ENCODE data around the gene OLIG1.

OLIG1 gene

DNA sequence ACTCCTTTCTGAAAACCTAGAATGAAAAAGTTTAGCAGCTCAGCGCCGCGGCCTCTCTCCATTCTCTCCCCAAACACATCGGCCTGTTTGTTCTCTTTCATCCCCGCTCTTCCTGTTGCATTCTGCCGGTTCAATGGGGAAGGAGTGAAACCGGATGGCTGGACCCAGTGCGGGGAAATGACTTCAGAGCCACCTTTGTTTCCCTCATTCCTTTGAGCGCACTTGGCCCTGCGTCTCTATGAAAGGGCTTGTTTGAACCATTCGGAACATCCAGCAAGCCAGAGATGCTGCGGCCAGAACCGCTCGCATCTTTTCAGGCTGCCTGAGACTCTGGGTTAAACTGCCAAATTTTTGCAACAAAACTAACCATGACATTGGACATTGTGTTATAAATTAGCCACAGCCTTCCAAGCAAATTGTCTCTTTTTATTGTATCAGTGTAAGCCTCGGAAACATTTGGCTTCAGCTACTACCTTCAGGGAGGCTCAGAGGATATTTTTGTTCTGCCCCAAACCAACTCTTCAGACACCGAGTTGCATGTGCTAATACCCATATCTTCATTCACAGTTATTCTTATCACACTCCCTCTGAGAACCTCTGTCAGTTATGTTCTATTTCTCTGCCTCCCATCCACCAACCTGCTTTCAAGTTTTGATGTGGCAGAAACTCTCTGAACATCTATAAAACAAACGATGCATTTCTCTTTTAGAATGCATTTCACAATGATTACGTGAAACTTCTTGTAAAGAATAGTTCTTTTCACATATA, 5.1 kb upstream of the OLIG1 start:
- H3K27ac Mint-ChIP-seq = no peak overlapping the region
- H3K27me3 Mint-ChIP-seq = peaks cover 36% of the 10 kb centered on the region
- H3K4me1 Mint-ChIP-seq (ENCODE audit: low read depth) = peaks cover 6% of the 10 kb centered on the region
- peaks cover 2% of the 10 kb centered on the region for H3K36me3 Mint-ChIP-seq
- no peak overlapping the region for H3K4me3 Mint-ChIP-seq
- H3K9me3 Mint-ChIP-seq (ENCODE audit: low read depth) = no peaks in the 10 kb centered on the region

- H3K27ac Mint-ChIP-seq = no peak overlapping the region
- peaks cover 2% of the 10 kb centered on the region for H3K36me3 Mint-ChIP-seq
- H3K4me3 Mint-ChIP-seq = no peak overlapping the region
- no peaks in the 10 kb centered on the region for H3K9me3 Mint-ChIP-seq (ENCODE audit: low read depth)
- H3K4me1 Mint-ChIP-seq (ENCODE audit: low read depth) = peaks cover 10% of the 10 kb centered on the region
- peaks cover 42% of the 10 kb centered on the region for H3K27me3 Mint-ChIP-seq
Measured at GRCh38 chr21:33067043-33067442, 2.9 kb upstream of the OLIG1 start.

DNA sequence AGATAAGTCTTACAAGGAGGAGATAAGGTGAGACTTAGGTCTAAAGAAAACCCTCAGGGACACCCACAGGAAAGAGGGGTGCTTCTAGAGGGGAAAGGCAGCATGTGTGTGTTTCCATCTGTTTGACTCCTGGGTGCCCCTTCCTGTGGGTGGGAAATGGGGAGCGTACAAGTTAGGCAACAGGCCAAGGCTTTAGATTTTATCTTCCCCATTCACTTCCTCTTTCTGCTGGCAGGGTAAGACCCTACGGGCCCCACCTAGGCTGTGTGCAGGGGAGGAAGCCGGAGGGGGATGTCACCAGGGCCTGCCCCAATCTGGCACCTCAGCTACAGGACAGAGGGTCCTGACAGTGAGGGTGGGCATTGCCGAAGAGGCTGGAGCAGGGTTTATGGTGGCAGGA, 2.5 kb upstream of the OLIG1 start:
- no peaks in the 10 kb centered on the region for H3K9me3 Mint-ChIP-seq (ENCODE audit: low read depth)
- peaks cover 2% of the 10 kb centered on the region for H3K36me3 Mint-ChIP-seq
- no peak overlapping the region for H3K4me3 Mint-ChIP-seq
- H3K4me1 Mint-ChIP-seq (ENCODE audit: low read depth) = peaks cover 12% of the 10 kb centered on the region
- H3K27ac Mint-ChIP-seq = no peak overlapping the region
- peaks cover 45% of the 10 kb centered on the region for H3K27me3 Mint-ChIP-seq

DNA sequence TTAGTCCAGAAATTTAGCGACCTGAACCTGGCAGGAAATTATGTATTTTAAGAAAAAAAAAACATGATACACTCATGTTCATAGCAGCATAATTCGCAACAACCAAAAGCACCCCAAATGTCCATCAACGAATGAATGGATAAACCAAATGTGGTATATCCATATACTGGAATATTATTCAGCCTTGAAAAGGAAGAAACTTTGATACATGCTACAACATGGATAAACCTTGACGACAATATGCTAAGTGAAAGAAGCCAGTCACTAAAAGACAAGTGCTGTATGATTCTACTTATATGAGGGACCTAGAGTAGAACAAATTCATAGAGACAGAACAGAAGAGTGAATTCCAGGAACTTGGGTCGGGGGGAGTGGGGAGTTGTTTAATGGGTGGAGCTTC, 698 bp upstream of the OLIG1 start:
- Mint-ChIP-seq H3K27ac (no peak overlapping the region), H3K9me3 (ENCODE audit: low read depth) (no peaks in the 10 kb centered on the region), H3K4me3 (peak overlapping the region; percentile 60), H3K36me3 (peaks cover 2% of the 10 kb centered on the region), H3K27me3 (peaks cover 46% of the 10 kb centered on the region), H3K4me1 (ENCODE audit: low read depth) (peaks cover 12% of the 10 kb centered on the region)

DNA sequence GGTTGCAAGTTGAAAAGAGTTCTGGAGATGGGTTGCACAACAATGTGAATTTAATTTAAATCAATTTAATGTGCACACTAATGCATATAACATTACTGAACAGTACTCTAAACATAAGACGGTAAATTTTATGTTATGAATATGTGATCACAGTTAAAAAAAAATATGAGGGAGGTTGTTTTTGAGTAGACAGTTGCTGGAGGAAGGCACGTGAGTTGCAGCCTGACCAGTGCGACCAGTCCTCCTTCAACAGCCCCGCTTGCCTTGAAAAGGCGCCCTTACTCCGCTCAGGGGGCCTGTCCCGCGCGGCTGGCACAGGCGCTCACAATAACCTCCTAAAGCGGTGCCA, 322 bp upstream of the OLIG1 start:
- Mint-ChIP-seq H3K9me3 (ENCODE audit: low read depth) (no peaks in the 10 kb centered on the region), H3K4me3 (peak overlapping the region; percentile 60), H3K27me3 (peaks cover 48% of the 10 kb centered on the region)

DNA sequence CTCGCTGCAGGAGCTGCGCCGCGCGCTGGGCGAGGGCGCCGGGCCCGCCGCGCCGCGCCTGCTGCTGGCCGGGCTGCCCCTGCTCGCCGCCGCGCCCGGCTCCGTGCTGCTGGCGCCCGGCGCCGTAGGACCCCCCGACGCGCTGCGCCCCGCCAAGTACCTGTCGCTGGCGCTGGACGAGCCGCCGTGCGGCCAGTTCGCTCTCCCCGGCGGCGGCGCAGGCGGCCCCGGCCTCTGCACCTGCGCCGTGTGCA, 730 bp downstream of the OLIG1 start:
- no peak overlapping the region for H3K4me3 Mint-ChIP-seq
- H3K9me3 Mint-ChIP-seq (ENCODE audit: low read depth) = no peaks in the 10 kb centered on the region
- H3K27ac Mint-ChIP-seq = no peak overlapping the region
- peaks cover 2% of the 10 kb centered on the region for H3K36me3 Mint-ChIP-seq
- H3K4me1 Mint-ChIP-seq (ENCODE audit: low read depth) = peaks cover 12% of the 10 kb centered on the region
- peaks cover 44% of the 10 kb centered on the region for H3K27me3 Mint-ChIP-seq

More for the DNA sequence above, 322 bp upstream of the OLIG1 start:
- peaks cover 12% of the 10 kb centered on the region for H3K4me1 Mint-ChIP-seq (ENCODE audit: low read depth)
- H3K27ac Mint-ChIP-seq = no peak overlapping the region
- H3K36me3 Mint-ChIP-seq = peaks cover 2% of the 10 kb centered on the region

GRCh38 chr21:33070998-33071769, 1.2 kb downstream of the OLIG1 start:
- H3K4me3 Mint-ChIP-seq = peak overlapping the region; percentile 78
- H3K4me1 Mint-ChIP-seq (ENCODE audit: low read depth) = peaks cover 12% of the 10 kb centered on the region
- H3K27ac Mint-ChIP-seq = no peak overlapping the region
- H3K9me3 Mint-ChIP-seq (ENCODE audit: low read depth) = no peaks in the 10 kb centered on the region
- peaks cover 2% of the 10 kb centered on the region for H3K36me3 Mint-ChIP-seq
- H3K27me3 Mint-ChIP-seq = peaks cover 40% of the 10 kb centered on the region

GRCh38 chr21:33071770-33072306, 1.9 kb downstream of the OLIG1 start:
- peaks cover 2% of the 10 kb centered on the region for H3K36me3 Mint-ChIP-seq
- peak overlapping the region; percentile 78 for H3K4me3 Mint-ChIP-seq
- H3K9me3 Mint-ChIP-seq (ENCODE audit: low read depth) = no peaks in the 10 kb centered on the region
- peaks cover 35% of the 10 kb centered on the region for H3K27me3 Mint-ChIP-seq
- no peak overlapping the region for H3K27ac Mint-ChIP-seq
- peaks cover 12% of the 10 kb centered on the region for H3K4me1 Mint-ChIP-seq (ENCODE audit: low read depth)

- Mint-ChIP-seq H3K27ac (no peak overlapping the region), H3K27me3 (peaks cover 29% of the 10 kb centered on the region), H3K4me1 (ENCODE audit: low read depth) (peaks cover 12% of the 10 kb centered on the region), H3K4me3 (no peak overlapping the region), H3K36me3 (peaks cover under 1% of the 10 kb centered on the region), H3K9me3 (ENCODE audit: low read depth) (no peaks in the 10 kb centered on the region)
Measured at GRCh38 chr21:33073636-33074035, 3.7 kb downstream of the OLIG1 start.

GRCh38 chr21:33075128-33075527, 5.2 kb downstream of the OLIG1 start:
- Mint-ChIP-seq H3K9me3 (ENCODE audit: low read depth) (no peaks in the 10 kb centered on the region), H3K4me3 (no peak overlapping the region), H3K36me3 (no peaks in the 10 kb centered on the region)

DNA sequence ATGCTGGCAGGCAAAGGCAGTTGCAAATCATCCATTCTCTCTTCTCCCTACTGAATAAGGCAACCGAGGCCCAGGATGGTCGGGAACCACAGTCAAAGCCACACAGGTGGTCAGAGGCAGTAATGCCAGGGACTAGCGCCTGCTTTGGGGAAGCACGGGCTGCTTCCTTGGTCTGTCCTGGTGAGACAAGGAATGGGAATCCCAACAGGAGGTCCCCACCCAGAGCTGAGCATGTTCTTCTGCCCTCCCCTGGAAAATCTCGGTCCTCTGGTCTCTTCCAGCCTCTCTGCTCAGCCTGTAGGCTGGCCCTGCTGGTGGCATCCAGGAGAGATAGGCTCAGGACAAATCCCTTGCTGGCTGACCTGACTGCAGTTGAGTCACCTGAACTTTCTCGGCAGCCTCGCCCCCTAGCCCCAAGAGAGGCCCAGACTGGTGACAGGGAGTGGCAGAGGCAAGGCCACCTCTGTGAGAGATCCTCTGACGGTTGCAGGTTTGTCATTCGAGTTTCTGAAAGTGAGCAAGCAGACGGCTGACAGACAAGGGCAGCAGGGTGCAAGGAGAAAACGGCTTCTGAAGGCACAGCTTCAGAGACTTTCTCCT, 5.8 kb downstream of the OLIG1 start:
- no peaks in the 10 kb centered on the region for H3K9me3 Mint-ChIP-seq (ENCODE audit: low read depth)
- no peak overlapping the region for H3K27ac Mint-ChIP-seq
- no peak overlapping the region for H3K4me3 Mint-ChIP-seq
- peaks cover 20% of the 10 kb centered on the region for H3K27me3 Mint-ChIP-seq
- H3K36me3 Mint-ChIP-seq = no peaks in the 10 kb centered on the region
- H3K4me1 Mint-ChIP-seq (ENCODE audit: low read depth) = peaks cover 10% of the 10 kb centered on the region

More at GRCh38 chr21:33075128-33075527, 5.2 kb downstream of the OLIG1 start:
- no peak overlapping the region for H3K27ac Mint-ChIP-seq
- peaks cover 10% of the 10 kb centered on the region for H3K4me1 Mint-ChIP-seq (ENCODE audit: low read depth)
- peaks cover 20% of the 10 kb centered on the region for H3K27me3 Mint-ChIP-seq

DNA sequence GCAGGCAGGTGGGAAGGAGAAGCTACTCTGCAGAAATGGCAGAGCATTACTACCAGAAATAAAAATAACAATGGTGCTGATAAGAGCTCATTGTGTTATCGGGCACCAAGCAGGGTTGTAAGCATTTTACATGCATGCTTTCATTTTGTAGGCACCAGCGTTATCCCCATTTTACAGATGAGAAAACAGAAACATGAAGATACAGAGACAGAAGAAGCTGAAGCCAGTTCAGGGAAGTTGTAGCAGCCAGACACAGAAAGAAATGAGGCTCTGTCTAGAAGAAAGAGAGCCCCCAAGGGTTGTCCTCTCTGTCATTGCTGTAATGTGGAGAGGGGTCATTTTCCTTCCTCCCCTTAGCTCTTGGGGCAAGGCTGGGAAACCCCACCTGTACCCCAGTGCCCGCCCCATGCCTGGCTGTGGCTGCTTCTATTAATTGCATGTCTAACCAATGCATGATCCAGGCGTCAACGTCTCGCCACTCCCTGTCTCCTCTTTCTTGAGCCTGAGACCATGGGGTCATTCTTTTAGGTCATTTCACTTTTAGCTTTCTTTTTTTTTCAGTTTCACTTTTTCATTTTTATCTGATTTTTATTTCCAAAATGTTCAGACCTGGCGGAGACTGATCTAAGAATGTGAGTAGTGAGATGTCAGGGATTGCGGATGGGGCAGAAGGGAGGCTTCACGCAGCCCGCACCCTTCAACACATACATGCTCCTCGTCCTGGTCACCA, 6.8 kb downstream of the OLIG1 start:
- no peak overlapping the region for H3K27ac Mint-ChIP-seq
- no peaks in the 10 kb centered on the region for H3K36me3 Mint-ChIP-seq
- peaks cover 7% of the 10 kb centered on the region for H3K4me1 Mint-ChIP-seq (ENCODE audit: low read depth)
- H3K27me3 Mint-ChIP-seq = peaks cover 14% of the 10 kb centered on the region
- H3K9me3 Mint-ChIP-seq (ENCODE audit: low read depth) = no peaks in the 10 kb centered on the region
- no peak overlapping the region for H3K4me3 Mint-ChIP-seq

DNA sequence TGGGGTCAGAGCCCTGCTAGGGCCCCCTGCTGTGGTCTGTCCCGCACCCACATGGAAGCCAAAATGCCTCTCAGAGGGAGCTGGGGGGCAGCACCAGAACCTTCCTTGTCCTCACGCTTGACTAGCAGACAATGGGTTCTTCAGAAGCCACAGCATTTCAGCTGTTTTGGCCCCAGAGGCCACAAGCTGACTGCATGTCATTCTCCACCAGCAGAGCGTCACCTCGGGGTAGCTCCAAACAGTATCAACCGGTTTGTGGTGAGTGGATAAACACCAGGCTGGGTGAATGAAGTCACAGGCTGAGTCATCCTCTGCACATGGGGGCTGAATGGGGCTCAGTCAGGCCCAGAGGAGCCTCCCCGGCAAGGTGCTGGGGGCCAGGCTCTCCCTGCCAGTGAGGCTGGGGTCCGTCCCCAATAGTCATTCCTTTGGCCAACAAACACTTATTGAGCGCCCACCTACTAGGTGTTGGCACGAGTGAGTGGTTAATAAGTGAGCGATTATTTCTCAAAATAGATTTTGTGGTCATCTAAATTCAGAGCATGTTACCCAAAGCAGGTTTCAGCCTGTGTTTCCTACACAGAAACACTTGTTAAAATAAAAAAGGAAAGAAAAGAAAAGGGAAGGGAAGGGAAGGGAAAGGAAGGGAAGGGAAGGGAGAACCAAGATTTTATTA, 9.1 kb downstream of the OLIG1 start:
- Mint-ChIP-seq H3K36me3 (no peaks in the 10 kb centered on the region), H3K27ac (no peak overlapping the region), H3K4me1 (ENCODE audit: low read depth) (peaks cover 4% of the 10 kb centered on the region), H3K4me3 (no peak overlapping the region), H3K9me3 (ENCODE audit: low read depth) (no peaks in the 10 kb centered on the region), H3K27me3 (peaks cover 5% of the 10 kb centered on the region)

DNA sequence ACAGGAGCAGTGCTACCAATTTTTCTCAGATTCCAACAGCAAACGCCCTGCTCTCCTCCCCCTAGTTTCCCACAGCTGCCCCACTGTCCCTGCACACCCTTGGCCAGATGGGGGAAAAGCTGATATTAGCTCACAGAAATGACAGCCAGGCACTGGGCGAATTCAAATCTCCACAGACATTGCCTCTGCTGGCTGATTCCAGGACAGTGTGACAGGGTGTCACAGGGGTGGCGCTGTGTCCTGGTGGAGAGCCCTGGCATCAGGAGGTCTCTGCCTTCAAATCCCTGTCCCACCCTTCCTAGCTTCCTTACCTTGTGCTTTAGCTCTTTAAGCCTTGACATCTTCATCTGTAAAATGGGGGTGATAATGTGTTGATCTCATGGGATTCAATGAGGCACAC, 10.4 kb downstream of the OLIG1 start:
- Mint-ChIP-seq H3K4me3 (no peak overlapping the region), H3K9me3 (ENCODE audit: low read depth) (no peaks in the 10 kb centered on the region), H3K27ac (no peak overlapping the region), H3K36me3 (no peaks in the 10 kb centered on the region), H3K4me1 (ENCODE audit: low read depth) (peaks cover 4% of the 10 kb centered on the region), H3K27me3 (no peaks in the 10 kb centered on the region)
